ENCODE data around the gene BACE1-AS. TPM values are rescaled to one million over a fixed set of nuclear protein-coding genes. Genes with fewer than 3 reads are reported as not detected.

The BACE1-AS gene
- total and polyA plus RNA-seq, 2 of the 8 experiments (the other 6 are each of a cell fraction or from before 2014, with no cell fraction given), result 14.9 to 17.4 TPM

- no peak for TF ChIP-seq EP300 (IDR thresholded peaks at IDR 0.05; ENCODE audit: borderline replicate concordance in 1 of 2, low read depth in 2 of 2, low read length in 2 of 2)
- no peak for TF ChIP-seq SIN3A (conservative IDR thresholded peaks at IDR 0.05 in 1 of 2, IDR thresholded peaks at IDR 0.05 in 1 of 2; ENCODE audit: low read depth in 1 of 2, low read length in 2 of 2)
- no peak for TF ChIP-seq SIRT6 (IDR thresholded peaks at IDR 0.05; ENCODE audit: low read length)
- TF ChIP-seq POLR2A (IDR thresholded peaks at IDR 0.05; ENCODE audit: control extremely low read depth in 1 of 2, low read depth in 2 of 2, low read length in 2 of 2), result no peak
- TF ChIP-seq SUZ12 (IDR thresholded peaks at IDR 0.05; ENCODE audit: low read length), result no peak
Observed at GRCh38 chr11:117333917-117334316, 42.8 kb downstream of the BACE1-AS start (continued).
